SHP77 treated with DMSO at 0.1 percent for 48 hours (cell line): ENCODE data around the gene TIAL1.
A peak's percentile ranks its signal among the peaks of the same experiment; 100 is the strongest.
"Not testable (repeated sequence)": the region's sequence is repeated elsewhere in the genome, so short reads cannot be mapped to it uniquely, and the experiment has no call there.

Source experiments
- DNase-seq: peaks from one replicate; lab custom pipeline; 2025; lab: John Stamatoyannopoulos, UW

The TIAL1 gene

GRCh38 chr10:119614686-119615085 lies 17.9 kb upstream of the TIAL1 start:
- no peak for DNase-seq

GRCh38 chr10:119613741-119614140 lies 17.0 kb upstream of the TIAL1 start:
- no peak for DNase-seq

DNA sequence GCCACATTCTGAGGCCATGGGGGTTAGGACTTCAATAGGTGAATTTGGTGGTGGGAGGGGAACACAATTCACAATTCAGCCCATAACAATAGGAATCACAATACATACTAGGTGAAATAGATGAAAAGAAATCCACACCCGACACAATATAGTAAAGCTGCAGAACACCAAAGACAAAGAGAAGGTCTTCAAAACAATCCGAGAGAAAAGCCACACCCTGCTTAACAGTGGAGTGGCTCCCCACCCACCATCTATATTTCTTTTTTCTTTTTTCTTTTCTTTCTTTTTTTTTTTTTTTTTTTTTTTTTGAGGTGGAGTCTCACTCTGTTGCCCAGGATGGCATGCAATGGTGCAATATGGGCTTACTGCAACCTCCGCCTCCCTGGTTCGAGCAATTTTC lies 14.7 kb upstream of the TIAL1 start:
- no peak for DNase-seq

DNA sequence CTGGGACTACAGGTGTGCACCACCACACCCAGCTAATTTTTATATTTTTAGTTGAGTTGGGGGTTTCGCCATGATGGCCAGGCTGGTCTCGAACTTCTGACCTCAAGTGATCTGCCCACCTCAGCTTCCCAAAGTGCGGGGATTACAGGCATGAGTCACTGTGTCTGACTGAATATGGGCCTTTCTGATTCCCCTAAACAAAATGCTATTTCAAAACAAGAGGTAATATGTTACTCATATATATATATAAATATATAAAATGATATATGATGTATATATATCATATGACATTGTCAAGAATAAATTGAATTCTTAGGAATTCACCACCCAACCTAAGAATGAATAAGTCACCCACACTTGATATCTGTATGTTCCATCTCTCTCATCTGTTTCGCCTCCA lies 12.8 kb upstream of the TIAL1 start:
- no peak for DNase-seq

GRCh38 chr10:119608316-119609155 lies 11.8 kb upstream of the TIAL1 start:
- DNase-seq, result no peak

DNA sequence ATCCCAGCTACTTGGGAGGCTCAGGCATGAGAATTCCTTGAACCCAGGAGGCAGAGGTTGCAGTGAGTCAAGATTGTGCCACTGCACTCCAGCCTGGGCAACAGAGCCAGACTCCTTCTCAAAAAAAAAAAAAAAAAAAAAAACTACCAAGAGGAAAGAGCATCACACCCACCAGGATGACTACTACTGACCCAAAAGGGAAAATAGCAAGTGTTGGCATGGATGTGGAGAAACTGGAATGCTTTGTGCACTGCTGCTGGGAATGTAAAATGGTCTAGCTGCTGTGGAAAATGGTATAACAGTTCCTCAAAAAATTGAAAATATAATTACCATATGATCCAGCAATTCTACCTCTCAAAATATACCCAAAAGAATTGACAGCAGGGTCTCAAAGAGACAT lies 7.7 kb upstream of the TIAL1 start:
- DNase-seq, result no peak

GRCh38 chr10:119602241-119603095 lies 5.7 kb upstream of the TIAL1 start:
- DNase-seq, result no peak

GRCh38 chr10:119598397-119598796 lies 1.6 kb upstream of the TIAL1 start:
- no peak for DNase-seq

DNA sequence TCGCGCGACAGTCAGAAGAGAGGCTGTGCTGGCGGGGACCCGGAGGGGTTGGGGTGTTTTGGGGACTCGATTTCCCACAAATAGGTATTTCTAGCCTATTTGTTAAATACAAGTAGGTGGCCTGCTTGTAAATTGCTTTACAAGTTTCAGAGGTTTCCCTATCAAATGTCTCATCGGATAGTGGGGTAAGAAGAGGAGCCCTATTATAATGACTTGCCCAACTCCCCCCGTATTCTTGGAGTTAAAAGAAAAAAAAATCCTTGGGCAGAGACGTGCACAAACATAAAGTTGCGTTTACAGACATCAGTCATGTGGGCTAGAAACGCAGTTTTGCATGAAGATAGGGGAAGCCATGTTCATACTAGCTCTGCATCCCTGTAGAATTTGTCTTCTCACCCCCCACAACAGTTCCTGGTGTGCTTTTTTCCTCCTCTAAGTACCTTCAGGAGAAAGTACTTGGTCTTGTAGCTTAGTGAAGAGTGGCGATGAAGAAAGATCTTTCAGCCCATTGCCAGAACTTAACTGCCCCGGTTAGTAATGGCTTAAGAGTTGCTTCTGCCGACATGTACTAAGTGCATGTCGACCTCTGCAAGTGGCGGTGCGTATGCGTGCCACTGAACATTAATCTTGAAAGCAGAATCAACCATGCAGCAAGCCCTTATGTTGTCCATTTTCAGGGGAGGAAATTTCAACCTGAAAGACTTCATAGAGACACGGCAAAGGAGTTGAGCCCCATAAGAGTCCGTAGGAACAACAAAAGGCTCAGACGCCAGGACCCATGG lies 832 bp upstream of the TIAL1 start:
- DNase-seq, result no peak

- peak; percentile 10 for DNase-seq
Observed at GRCh38 chr10:119595676-119596515, 868 bp downstream of the TIAL1 start.

DNA sequence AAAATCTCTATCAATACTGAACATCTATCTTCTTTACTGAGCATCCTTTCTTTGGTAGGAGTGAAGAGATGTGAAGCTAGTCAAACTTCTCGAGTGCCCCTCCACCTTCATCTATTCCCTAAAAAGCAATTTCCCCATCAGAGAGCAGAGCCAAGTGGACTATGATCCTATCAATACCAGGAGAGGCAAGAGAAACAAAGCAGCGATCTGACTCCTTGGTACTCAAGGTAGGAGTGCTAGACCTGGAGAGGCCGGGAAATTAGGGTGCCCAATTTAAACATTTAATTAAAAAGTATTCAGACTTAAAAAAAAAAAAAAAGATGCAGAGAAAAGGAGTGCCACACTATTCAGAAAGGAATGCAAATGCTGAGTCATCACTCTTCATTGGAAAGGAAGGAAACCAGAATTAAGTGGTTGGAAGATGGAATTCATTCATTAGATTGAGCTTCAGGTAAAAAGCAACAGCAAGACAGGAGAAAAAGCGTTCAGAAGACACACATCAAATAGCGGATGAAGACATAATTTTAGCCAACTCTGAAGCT lies 1.6 kb downstream of the TIAL1 start:
- DNase-seq, result no peak

DNA sequence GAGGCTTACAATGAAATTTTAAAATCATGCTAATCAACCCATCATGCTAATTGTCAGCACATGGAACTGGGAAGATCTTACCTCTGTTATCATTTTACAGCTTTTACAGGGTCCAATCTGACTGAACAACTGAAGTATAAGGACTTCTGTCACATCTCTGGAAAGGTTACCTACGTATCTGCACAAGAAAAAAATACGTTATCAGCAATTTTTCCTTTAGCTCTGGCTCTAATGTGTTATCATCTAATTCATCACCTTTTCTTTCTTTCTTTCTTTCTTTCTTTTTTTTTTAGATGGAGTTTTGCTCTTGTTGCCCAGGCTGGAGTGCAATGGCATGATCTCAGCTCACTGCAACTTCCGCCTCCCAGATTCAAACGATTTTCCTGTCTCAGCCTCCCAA lies 8.7 kb downstream of the TIAL1 start:
- DNase-seq, result no peak

GRCh38 chr10:119578355-119578754 lies 18.4 kb downstream of the TIAL1 start:
- no peak for DNase-seq

DNA sequence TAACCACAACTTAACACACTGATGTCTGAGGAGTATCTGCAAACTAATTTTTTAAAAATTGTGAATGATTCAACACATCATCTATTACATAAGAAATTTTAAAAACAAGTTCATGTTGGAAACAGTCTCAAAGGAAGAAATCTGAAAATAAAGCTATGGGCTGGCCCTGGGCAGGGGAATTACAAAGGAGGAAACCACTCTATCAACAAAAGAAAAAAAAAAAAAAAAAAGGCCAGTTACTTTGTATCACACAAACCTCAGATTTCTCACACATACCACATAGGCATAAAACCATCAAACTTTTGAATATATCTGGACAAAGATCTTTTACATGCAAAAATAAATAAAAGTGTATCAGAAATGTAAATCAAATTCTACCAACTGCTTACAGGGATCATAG lies 20.8 kb downstream of the TIAL1 start:
- DNase-seq, result no peak

- DNase-seq, result no peak
Observed at GRCh38 chr10:119575506-119575905, 21.3 kb downstream of the TIAL1 start.

DNA sequence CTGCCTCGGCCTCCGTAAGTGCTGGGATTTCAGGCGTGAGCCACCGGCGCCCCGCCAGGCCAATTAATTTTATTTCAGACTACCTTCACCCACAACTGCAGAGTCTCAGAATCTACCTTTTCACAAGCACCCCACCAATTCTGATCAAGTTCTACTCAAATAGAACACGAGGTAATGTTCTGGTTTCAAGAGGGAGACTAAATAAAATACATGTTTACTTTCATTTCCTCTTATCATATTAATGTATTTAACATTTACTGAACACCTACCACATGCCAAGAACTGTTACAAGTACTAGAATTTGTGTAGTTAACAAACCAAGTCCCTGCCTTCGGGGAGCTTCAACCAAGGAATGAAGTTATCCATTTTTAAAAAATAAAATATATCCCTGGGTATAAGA lies 28.8 kb downstream of the TIAL1 start:
- DNase-seq, result no peak

DNA sequence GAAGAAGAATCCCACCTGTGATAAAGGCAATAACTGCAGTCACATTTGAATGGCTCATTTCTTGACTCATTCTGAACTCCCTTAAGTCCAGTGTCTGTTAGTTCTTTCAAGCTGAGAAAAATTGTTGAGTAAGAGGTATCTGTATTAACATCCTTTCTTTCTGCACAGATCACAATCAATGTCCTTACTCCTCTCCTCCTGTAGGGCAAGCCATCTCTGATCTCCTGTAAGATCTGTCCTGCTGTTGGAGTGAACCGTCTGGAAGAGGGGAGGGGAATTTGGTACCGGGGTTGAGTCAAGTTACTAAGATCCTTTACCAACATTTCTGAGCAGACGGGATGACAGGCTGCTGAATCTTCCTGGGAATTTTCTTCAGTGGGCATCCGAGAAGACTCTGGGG lies 34.7 kb downstream of the TIAL1 start:
- DNase-seq, result no peak

DNA sequence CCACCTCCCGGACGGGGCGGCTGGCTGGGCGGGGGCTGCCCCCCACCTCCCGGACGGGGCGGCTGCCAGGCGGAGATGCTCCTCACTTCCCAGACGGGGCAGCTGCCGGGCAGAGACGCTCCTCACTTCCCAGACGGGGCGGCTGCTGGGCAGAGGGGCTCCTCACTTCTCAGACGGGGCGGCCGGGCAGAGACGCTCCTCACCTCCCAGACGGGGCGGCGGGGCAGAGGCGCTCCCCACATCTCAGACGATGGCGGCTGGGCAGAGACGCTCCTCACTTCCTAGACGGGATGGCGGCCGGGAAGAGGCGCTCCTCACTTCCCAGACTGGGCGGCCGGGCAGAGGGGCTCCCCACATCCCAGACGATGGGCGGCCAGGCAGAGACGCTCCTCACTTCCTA lies 37.3 kb downstream of the TIAL1 start:
- DNase-seq, result not testable (repeated sequence)

- not testable (repeated sequence) for DNase-seq
Observed at GRCh38 chr10:119556081-119556480, 40.7 kb downstream of the TIAL1 start.

GRCh38 chr10:119555178-119555784 lies 41.5 kb downstream of the TIAL1 start:
- DNase-seq, result no peak

GRCh38 chr10:119550827-119551226 lies 45.9 kb downstream of the TIAL1 start:
- DNase-seq, result no peak
